ENCODE measurements around the gene FANCB. TPM values are rescaled to one million over a fixed set of nuclear protein-coding genes. Genes with fewer than 3 reads are reported as not detected.

Gene FANCB
- total RNA-seq, 2 donors from 2014 or later = 0.82 to 1.4 TPM

DNA sequence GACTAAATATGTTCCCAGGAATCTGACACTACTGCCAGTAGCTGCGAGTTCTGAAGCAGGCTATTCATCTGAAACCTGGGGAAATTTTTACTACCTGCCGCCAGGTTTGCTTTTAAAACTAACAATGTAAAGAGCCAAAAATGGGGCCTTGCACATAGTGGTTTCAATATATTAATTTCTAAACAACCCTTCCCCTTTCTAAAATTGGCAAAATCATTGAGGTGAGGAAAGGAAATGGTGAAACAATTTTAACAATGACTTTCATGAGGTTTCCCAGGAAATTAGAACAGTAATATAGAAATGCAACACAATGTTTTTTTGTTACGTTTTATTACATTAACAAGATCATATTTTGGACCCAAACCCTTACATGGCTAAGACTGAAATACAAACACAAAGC, 21.3 kb downstream of the FANCB start:
- DNase-seq = no peak
- intact Hi-C loops (cut with DNase I) = no loop called here
- no peak for ATAC-seq

GRCh38 chrX:14843666-14844065, 29.2 kb downstream of the FANCB start:
- intact Hi-C loops (cut with DNase I) = no loop called here
- ATAC-seq (no peak), DNase-seq (no peak)

DNA sequence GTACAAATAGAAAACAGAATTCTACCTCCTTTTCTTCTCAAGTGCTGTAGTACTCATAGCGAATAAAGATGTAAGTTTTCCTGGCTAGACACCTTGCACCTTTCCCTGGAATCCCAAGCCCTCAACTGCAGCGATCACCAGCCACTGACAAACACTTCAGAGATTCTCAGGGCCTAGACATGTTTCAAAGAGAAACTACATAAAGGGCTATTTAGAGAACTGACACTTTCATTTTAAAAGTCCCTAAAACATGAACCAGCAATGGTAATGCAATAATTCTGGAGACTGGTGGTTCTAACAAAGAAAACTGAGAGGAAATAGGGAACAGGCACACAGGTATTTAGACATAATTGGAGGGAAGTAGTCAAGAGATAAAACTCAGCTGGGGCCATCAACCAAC, 35.7 kb downstream of the FANCB start:
- ATAC-seq (no peak), DNase-seq (no peak)
- intact Hi-C loops (cut with DNase I) = no loop called here

DNA sequence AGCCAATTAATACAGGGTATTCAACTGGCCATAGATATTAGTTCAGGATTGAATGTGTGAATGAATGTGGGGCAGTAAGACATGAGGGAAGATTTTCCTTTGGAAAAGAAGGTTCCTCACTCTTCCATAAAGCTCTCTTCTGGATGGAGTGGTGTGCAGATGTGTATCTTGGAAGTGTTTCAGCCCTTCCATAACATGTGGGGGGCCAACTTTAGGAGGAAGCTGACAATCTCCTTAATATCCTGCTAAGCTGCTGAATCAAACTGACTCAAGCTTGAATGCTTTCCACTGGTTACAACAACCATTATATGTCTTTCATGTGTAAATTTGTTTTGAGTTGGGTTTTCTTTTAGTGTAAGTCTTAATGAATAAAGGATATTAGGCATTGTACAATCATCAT, 40.3 kb downstream of the FANCB start:
- intact Hi-C loops (cut with DNase I) = no loop called here
- ATAC-seq (no peak), DNase-seq (no peak)

DNA sequence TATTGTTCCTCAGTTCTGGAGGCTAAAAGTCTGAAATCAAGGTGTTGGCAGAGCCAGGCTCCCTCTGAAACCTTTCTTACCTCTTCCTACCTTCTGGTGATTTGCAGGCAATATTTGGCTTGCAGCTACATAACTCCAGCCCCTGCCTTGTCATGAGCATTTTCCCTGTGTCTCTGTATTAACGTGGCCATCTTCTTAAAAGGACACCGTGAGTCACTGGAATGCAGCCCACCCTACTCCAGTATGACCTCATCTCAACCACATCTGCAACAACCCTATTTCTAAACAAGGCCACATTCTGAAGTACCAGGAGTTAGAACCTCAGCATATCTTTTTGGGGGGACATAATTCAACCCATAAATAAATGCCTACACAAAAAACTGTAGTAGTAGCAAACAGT, 40.7 kb downstream of the FANCB start:
- ATAC-seq (no peak), DNase-seq (no peak)
- intact Hi-C loops (cut with DNase I) = no loop called here

GRCh38 chrX:14829643-14830042, 43.2 kb downstream of the FANCB start:
- ATAC-seq (no peak), DNase-seq (no peak)
- intact Hi-C loops (cut with DNase I) = no loop called here

DNA sequence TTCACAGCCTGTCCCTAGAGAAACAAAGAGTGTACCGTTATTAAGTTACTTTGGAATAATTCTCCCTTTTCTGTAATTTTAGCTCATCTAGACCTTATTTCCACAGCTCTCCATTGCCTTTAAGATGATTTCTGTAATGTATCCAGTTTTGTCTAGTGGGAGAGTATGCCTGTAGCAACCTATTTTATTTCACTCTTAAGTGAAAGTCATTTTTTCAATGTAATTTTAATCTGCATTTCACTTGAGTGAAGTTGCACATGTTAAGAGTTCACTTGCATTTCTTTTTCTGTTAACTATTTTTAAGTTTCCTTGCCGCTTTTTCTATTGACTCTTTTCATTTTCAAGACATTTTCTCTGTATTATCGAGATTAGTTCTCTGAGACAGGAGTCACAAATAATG, 46.5 kb downstream of the FANCB start:
- intact Hi-C loops (cut with DNase I) = no loop called here
- DNase-seq (no peak), ATAC-seq (no peak)

DNA sequence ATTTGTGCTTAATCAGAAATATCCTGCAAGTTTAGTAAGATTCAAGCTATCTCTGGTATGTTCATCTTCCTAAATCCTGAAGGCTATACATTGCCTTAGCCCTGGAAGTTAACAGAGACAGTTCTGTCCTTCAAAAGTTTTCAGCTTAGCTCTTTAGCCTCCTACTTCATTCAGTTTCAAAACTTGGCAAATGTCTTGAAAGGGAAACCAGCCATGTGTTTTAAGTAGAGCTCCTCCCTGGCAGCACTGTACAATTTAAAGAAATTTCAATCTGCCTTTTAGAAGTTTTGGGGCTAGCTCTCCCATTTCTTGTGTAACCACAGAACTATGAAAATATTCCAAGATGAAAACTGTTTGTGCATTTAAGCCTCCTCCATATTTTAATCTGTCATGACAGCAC, 47.0 kb downstream of the FANCB start:
- ATAC-seq (no peak), DNase-seq (no peak)
- intact Hi-C loops (cut with DNase I) = no loop called here

DNA sequence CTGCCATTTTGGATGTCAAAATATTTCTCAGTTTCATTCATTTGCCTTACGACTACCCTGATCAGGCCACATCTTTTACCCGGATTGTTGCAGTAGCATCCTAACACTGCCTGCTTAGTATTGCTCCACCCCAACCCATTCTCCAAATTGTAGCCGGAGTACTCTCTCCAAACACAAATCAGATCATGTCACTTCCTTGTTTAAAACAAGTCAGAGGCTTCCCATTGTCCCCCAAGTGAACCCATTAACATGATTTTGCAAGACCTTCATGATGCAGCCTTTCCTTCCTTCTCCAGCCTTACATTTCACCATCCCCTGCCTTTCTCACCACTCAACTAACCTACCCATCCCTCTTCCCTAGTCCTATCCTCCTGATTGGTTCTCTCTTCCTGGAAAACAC, 53.1 kb downstream of the FANCB start:
- DNase-seq (no peak), ATAC-seq (no peak)
- intact Hi-C loops (cut with DNase I) = no loop called here

DNA sequence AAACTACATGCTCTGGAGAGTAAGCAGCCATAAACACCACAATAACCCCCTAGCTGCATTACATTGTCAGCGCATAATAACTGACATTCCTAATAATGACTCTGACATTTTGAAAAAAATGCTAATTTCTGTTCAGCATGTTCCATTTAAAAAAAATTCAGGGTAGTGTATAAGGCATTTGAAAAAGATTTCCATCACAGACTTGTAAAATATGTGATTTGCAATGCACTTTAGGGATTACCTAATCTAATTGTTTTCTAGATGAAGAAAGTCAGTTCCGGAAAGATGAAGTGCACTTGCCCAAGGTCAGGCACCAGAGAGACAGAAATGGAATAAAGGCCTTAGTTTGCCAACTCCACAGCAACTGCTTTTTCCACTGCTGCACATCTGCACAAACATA, 55.3 kb downstream of the FANCB start:
- DNase-seq (no peak), ATAC-seq (no peak)
- intact Hi-C loops (cut with DNase I) = no loop called here

GRCh38 chrX:14802943-14803710, 69.7 kb downstream of the FANCB start:
- DNase-seq = no peak
- peak in 1 of 2 donors; percentile 55 for ATAC-seq
- intact Hi-C loops (cut with DNase I) = no loop called here

GRCh38 chrX:14801136-14801535, 71.7 kb downstream of the FANCB start:
- no peak for ATAC-seq
- intact Hi-C loops (cut with DNase I) = no loop called here
- DNase-seq = no peak

DNA sequence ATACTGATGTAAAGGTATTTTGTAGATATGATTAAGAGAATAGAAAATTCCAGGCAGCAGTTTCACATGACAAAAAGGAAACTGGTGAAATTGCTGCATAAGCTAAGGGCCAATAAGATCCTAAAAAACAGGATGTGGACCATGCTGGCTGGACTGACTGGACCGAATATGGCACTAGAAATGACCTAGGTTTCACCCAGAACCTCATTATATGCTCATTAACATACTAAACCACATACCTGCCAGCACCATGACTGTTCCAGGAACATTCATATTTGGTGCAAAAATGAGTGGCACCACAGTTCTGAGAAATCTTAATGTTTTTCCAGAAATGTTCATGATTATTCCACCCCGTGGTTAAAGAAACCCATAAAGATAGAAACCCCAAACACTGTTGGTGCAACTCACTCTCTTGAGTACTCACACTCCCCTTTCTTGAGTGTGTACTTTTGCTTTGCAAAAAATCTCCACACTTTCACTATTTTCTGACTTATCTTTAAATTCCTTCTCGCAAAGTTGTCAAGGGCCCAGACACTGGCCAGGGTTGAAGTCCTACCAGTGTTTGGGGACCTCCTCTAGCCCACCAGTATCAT, 74.0 kb downstream of the FANCB start:
- intact Hi-C loops (cut with DNase I) = no loop called here
- DNase-seq = no peak
- ATAC-seq = no peak

Other genes starting within 250 kb of the FANCB start
- 1 to 10 TPM; 6.9 to 9.0 TPM for gene MOSPD2, start 352 bp upstream of the FANCB start, total RNA-seq

All from left cardiac atrium (tissue), 4 donors.